Neural cell (in vitro differentiated cells): Measurements from ENCODE around the gene KIRREL3. TPM values are rescaled to one million over a fixed set of nuclear protein-coding genes. Genes with fewer than 3 reads are reported as not detected.
A peak's percentile ranks its signal among the peaks of the same experiment; 100 is the strongest.

Experiments
- H2AFZ ChIP-seq: fragments of 200-600, 300-800 bp; sonication (generic), shearing (Covaris generic); 2 replicates; pipeline ENCODE4 v1.6.0; 2014; ENCODE audit warnings: low read depth, mild to moderate bottlenecking, antibody characterized with exemption, low read length, moderate library complexity
- H3F3A ChIP-seq: fragments of 200-600 bp; shearing (Covaris generic); 2 replicates; pipeline ENCODE4 v1.6.1; 2016; ENCODE audit warnings: mild to moderate bottlenecking, moderate library complexity, mixed read lengths, antibody characterized with exemption, low read length; ENCODE audit not compliant: insufficient read depth, poor library complexity, severe bottlenecking
- H3K27ac ChIP-seq: fragments of 200-600, 300-800 bp; sonication (generic), shearing (Covaris generic); 2 replicates; pipeline ENCODE4 v1.5.1; 2014; ENCODE audit warnings: mild to moderate bottlenecking, low read length, moderate library complexity
- H3K27me3 ChIP-seq: fragments of 300-800, 200-600 bp; sonication (generic), shearing (Covaris generic); 2 replicates; pipeline ENCODE4 v1.6.0; 2014; ENCODE audit warnings: mild to moderate bottlenecking, low read depth, low read length, moderate library complexity; ENCODE audit not compliant: insufficient read depth
- H3K36me3 ChIP-seq: fragments of 300-800, 200-600 bp; sonication (generic), shearing (Covaris generic); 2 replicates; pipeline ENCODE4 v1.5.1; 2014; ENCODE audit warnings: mild to moderate bottlenecking, antibody characterized with exemption, low read length, moderate library complexity; ENCODE audit not compliant: insufficient read depth
- H3K4me2 ChIP-seq: fragments of 300-800, 200-600 bp; sonication (generic), shearing (Covaris generic); 2 replicates; pipeline ENCODE4 v1.6.0; 2014; ENCODE audit warnings: mild to moderate bottlenecking, low read length
- H3K4me3 ChIP-seq: fragments of 300-800, 200-600 bp; sonication (generic), shearing (Covaris generic); 2 replicates; pipeline ENCODE4 v1.5.1; 2014; ENCODE audit warnings: mild to moderate bottlenecking, low read length, moderate library complexity
- H3K79me2 ChIP-seq: fragments of 200-600 bp; shearing (Covaris generic); replicated peaks from 2 replicates; pipeline ENCODE4 v1.6.0; 2014; ENCODE audit warnings: mild to moderate bottlenecking, low read length, moderate library complexity; ENCODE audit not compliant: insufficient read depth
- H3K9ac ChIP-seq: fragments of 300-800, 200-600 bp; sonication (generic), shearing (Covaris generic); 2 replicates; pipeline ENCODE4 v1.6.1; 2016; ENCODE audit warnings: mild to moderate bottlenecking, low read length, mixed read lengths
- H3K9me2 ChIP-seq: fragments of 200-600 bp; shearing (Covaris generic); 2 replicates; pipeline ENCODE4 v1.6.1; 2016; ENCODE audit warnings: mild to moderate bottlenecking, low read length, mixed read lengths; ENCODE audit not compliant: insufficient read depth
- H3K9me3 ChIP-seq: fragments of 200-600, 300-800 bp; sonication (generic), shearing (Covaris generic); 2 replicates; pipeline ENCODE4 v1.6.1; 2016; ENCODE audit warnings: mild to moderate bottlenecking, mixed run types, low read length, moderate library complexity, mixed read lengths
- H4K20me1 ChIP-seq: fragments of 200-600 bp; shearing (Covaris generic); 2 replicates; pipeline ENCODE4 v1.6.1; 2016; ENCODE audit warnings: mild to moderate bottlenecking, mixed run types; ENCODE audit not compliant: insufficient read depth
- CTCF ChIP-seq: fragments of 450-650 bp; IDR thresholded peaks from 2 replicates; pipeline ENCODE4 v1.5.1; 2014; ENCODE audit warnings: antibody characterized with exemption, mild to moderate bottlenecking, moderate library complexity; ENCODE audit not compliant: poor library complexity, severe bottlenecking
- EP300 ChIP-seq: fragments of 450-650 bp; conservative IDR thresholded peaks from 2 replicates; pipeline ENCODE4 v1.6.1; 2014; ENCODE audit warnings: antibody characterized with exemption, mild to moderate bottlenecking, moderate library complexity; ENCODE audit not compliant: poor library complexity, severe bottlenecking
- EZH2 ChIP-seq: fragments of 200-600, 300-800 bp; shearing (Covaris generic), sonication (generic); IDR thresholded peaks from 2 replicates; pipeline ENCODE4 v1.6.1; 2014; ENCODE audit warnings: antibody characterized with exemption, low read length, borderline replicate concordance, mild to moderate bottlenecking; ENCODE audit not compliant: insufficient read depth, poor library complexity, severe bottlenecking
- MXI1 ChIP-seq: fragments of 450-650 bp; conservative IDR thresholded peaks from 2 replicates; pipeline ENCODE4 v1.6.1; 2014; ENCODE audit warnings: antibody characterized with exemption, mild to moderate bottlenecking; ENCODE audit not compliant: poor library complexity, severe bottlenecking
- POLR2AphosphoS5 ChIP-seq: IDR thresholded peaks from 2 replicates; pipeline ENCODE4 v1.6.1; 2012
- RAD21 ChIP-seq: fragments of 450-650 bp; conservative IDR thresholded peaks from 2 replicates; pipeline ENCODE4 v1.6.1; 2014; ENCODE audit warnings: antibody characterized with exemption, mild to moderate bottlenecking, moderate library complexity
- REST ChIP-seq: IDR thresholded peaks from 2 replicates; pipeline ENCODE4 v1.6.1; 2012; ENCODE audit warnings: borderline replicate concordance
- SMC3 ChIP-seq: fragments of 450-650 bp; conservative IDR thresholded peaks from 2 replicates; pipeline ENCODE4 v1.6.1; 2014; ENCODE audit warnings: antibody characterized with exemption, mild to moderate bottlenecking, moderate library complexity; ENCODE audit not compliant: poor library complexity
- TAF1 ChIP-seq: IDR thresholded peaks from 2 replicates; pipeline ENCODE4 v1.6.1; 2012; ENCODE audit warnings: low read depth
- polyA plus RNA-seq: library from polyadenylated mRNA; depleted of rRNA; stranded (reverse); fragments of >200 nt; gene quantifications from 2 replicates; pipeline ENCODE4 v1.2.3, GENCODE V29; 2014

The KIRREL3 gene
- polyA plus RNA-seq, 1 donor from 2014 or later, result 23.8 TPM

- Histone ChIP-seq H3K9me2 (no peaks in the 10 kb centered on the region), H3K4me2 (no peak overlapping the region), H3K4me3 (no peak overlapping the region), H4K20me1 (no peaks in the 10 kb centered on the region), H3K27ac (no peak overlapping the region), H3K79me2 (no peaks in the 10 kb centered on the region), H3K36me3 (no peaks in the 10 kb centered on the region), H3F3A (no peaks in the 10 kb centered on the region), H3K9ac (no peak overlapping the region), H2AFZ (no peak overlapping the region), H3K27me3 (no peaks in the 10 kb centered on the region), H3K9me3 (no peaks in the 10 kb centered on the region)
- no peak for TF ChIP-seq EP300
- TF ChIP-seq POLR2AphosphoS5, result no peak
- no peak for TF ChIP-seq REST
- TF ChIP-seq RAD21, result no peak
- TF ChIP-seq CTCF, result no peak
- no peak for TF ChIP-seq EZH2
- no peak for TF ChIP-seq SMC3
- no peak for TF ChIP-seq TAF1
- TF ChIP-seq MXI1, result no peak
These were observed 9.7 kb downstream of the KIRREL3 start for GRCh38 chr11:126990716-126991480.

- Histone ChIP-seq H3K36me3 (no peaks in the 10 kb centered on the region), H3K9me3 (no peaks in the 10 kb centered on the region), H3K27ac (no peak overlapping the region), H4K20me1 (no peaks in the 10 kb centered on the region), H3K4me2 (no peak overlapping the region), H3K79me2 (no peaks in the 10 kb centered on the region), H3K9me2 (no peaks in the 10 kb centered on the region), H2AFZ (no peak overlapping the region), H3F3A (no peaks in the 10 kb centered on the region), H3K4me3 (peak overlapping the region; percentile 37), H3K9ac (peak overlapping the region; percentile 30), H3K27me3 (no peaks in the 10 kb centered on the region)
- TF ChIP-seq TAF1 (no peak), POLR2AphosphoS5 (no peak), CTCF (peak; percentile 97), RAD21 (peak; percentile 98), SMC3 (peak; percentile 95), REST (no peak), EZH2 (no peak), MXI1 (no peak), EP300 (peak; percentile 25)
These were observed 10.4 kb downstream of the KIRREL3 start for GRCh38 chr11:126989942-126990715.
